ENCODE results near the gene HFE. TPM values are rescaled to one million over a fixed set of nuclear protein-coding genes. Genes with fewer than 3 reads are reported as not detected.
A peak's percentile ranks its signal among the peaks of the same experiment; 100 is the strongest.

HFE gene
- polyA plus RNA-seq, 2 of the 4 experiments (the other 2 are of a cell fraction) = 19.9 to 31.7 TPM

GRCh38 chr6:26045065-26045927, 41.9 kb upstream of the HFE start:
- Histone ChIP-seq H3K27ac (peak overlapping the region; percentile 81 to 89), H3K9me3 (no peaks in the 10 kb centered on the region), H3K4me2 (peak overlapping the region; percentile 75), H3K4me1 (0 out of 3 replicates have a peak, but pooled peaks cover 11% of the 10 kb centered on the region), H3K4me3 (peak overlapping the region; percentile 40)
- peak; percentile 67 to 77 for ATAC-seq
- ChIA-PET POLR2A (interaction anchor here (1.0 to 9.2 kb wide), 12 partner anchors 9 to 113 kb away, joined by 3 to 238 read pairs (median 6); partner anchors contain the start of gene HFE), CTCF (interaction anchor here (1.0 to 2.7 kb wide), 8 partner anchors 13 to 59 kb away, joined by 3 to 24 read pairs (median 8); a partner anchor contains a TSS)
- no peak for FAIRE-seq
- WGBS (ENCODE audit: missing lambda C conversion rate) = 51% methylated on average over 47 of the region's 47 CpGs
- peak; percentile 55 to 86 for DNase-seq (ENCODE audit: low read depth in 1 of 2, low spot score in 1 of 2)
- TF ChIP-seq TFCP2L1 (CRISPR knock-in tag; IDR thresholded peaks at IDR 0.05) (no peak), BCL3 (IDR thresholded peaks at IDR 0.05) (peak; percentile 75; the same call in 2 of the 3 replicates), CTCF (IDR thresholded peaks at IDR 0.05) (no peak), EHMT2 (IDR thresholded peaks at IDR 0.05; ENCODE audit: low read depth) (no peak), ELK1 (IDR thresholded peaks at IDR 0.05; ENCODE audit: low read depth, low read length) (no peak), HOXB13 (CRISPR knock-in tag; IDR thresholded peaks at IDR 0.05; ENCODE audit: low read depth) (no peak), POLR2AphosphoS2 (conservative IDR thresholded peaks at IDR 0.05; ENCODE audit: low read length) (no peak), SREBF2 (IDR thresholded peaks at IDR 0.05) (no peak), RNF2 (IDR thresholded peaks at IDR 0.05; ENCODE audit: borderline replicate concordance, low read depth) (no peak), ZC3H11A (IDR thresholded peaks at IDR 0.05) (no peak), MAX (IDR thresholded peaks at IDR 0.05) (0 out of 2 replicates have a peak, but pooled peaks have one; percentile 24), POLR2A (IDR thresholded peaks at IDR 0.05; ENCODE audit: low read length) (peak; percentile 83), KDM5A (IDR thresholded peaks at IDR 0.05) (no peak), BHLHE40 (IDR thresholded peaks at IDR 0.05; ENCODE audit: low read depth, low read length) (no peak), JUNB (IDR thresholded peaks at IDR 0.05) (no peak), JUN (IDR thresholded peaks at IDR 0.05) (peak; percentile 88 to 96), HOXA7 (CRISPR knock-in tag; IDR thresholded peaks at IDR 0.05) (no peak), EHF (CRISPR knock-in tag; IDR thresholded peaks at IDR 0.05) (no peak), CBX8 (IDR thresholded peaks at IDR 0.05) (no peak), MAFK (IDR thresholded peaks at IDR 0.05; ENCODE audit: partially characterized antibody) (no peak), RCOR1 (IDR thresholded peaks at IDR 0.05; ENCODE audit: low read depth, low read length) (no peak), CHD4 (IDR thresholded peaks at IDR 0.05; ENCODE audit: borderline replicate concordance) (no peak), TP53 (CRISPR knock-in tag; IDR thresholded peaks at IDR 0.05) (0 out of 2 replicates have a peak, but pooled peaks have one; percentile 15)

Measured in A549 (cell line).